Prostate gland (tissue), 2 donors: Measurements from ENCODE around the gene PGPEP1. TPM values are rescaled to one million over a fixed set of nuclear protein-coding genes. Genes with fewer than 3 reads are reported as not detected.

Experiments used
- DNase-seq: peaks from one replicate; pipeline ENCODE4 v3.0.0-alpha.2; 2019; ENCODE audit warnings: low spot score
- H3K27ac ChIP-seq, 2 donors: fragments of 200-600 bp; sonication (generic); 2 replicates each; pipeline ENCODE4 v1.5.1; 2017 to 2019
- H3K27me3 ChIP-seq: fragments of 200-600 bp; sonication (generic); replicated peaks from 2 replicates; pipeline ENCODE4 v1.5.1; 2019; ENCODE audit not compliant: insufficient read depth
- H3K36me3 ChIP-seq, 2 donors: fragments of 200-600 bp; sonication (generic); 1 replicate in 1 of 2; 2 replicates in 1 of 2; pipeline versions ENCODE4 v1.5.1 to v1.8.1; 2017 to 2019
- H3K4me1 ChIP-seq: fragments of 200-600 bp; sonication (generic); replicated peaks from 2 replicates; pipeline ENCODE4 v1.5.1; 2019
- H3K4me3 ChIP-seq, 2 donors: fragments of 200-600 bp; sonication (generic); 2 replicates each; pipeline ENCODE4 v1.5.1; 2017 to 2019
- H3K9me3 ChIP-seq: fragments of 200-600 bp; sonication (generic); 2 replicates; pipeline ENCODE4 v1.5.1; 2017
- POLR2A ChIP-seq: fragments of 450-650 bp; IDR thresholded peaks from one replicate; pipeline ENCODE4 v1.6.1; 2016; ENCODE audit warnings: antibody characterized with exemption, mild to moderate bottlenecking
- POLR2AphosphoS5 ChIP-seq: sonication (generic); formaldehyde crosslinking; IDR thresholded peaks from one replicate; pipeline ENCODE4 v1.6.1; 2017; ENCODE audit warnings: antibody characterized with exemption
- WGBS: methylation state at CpG from one replicate; pipeline ENCODE4 v1.1.5; 2018; 5-methylcytosine and 5-hydroxymethylcytosine counted together
- intact Hi-C: fragments of 100-400 bp; cut with DNase I; formaldehyde crosslinking; loops from one replicate; pipeline ENCODE4 v1.14.2; 2022
- total RNA-seq, 2 donors: library from RNA; depleted of rRNA; stranded (reverse); fragments of >200 nt; gene quantifications; one replicate each; pipeline ENCODE4 v1.1.0, GENCODE V29; 2016
- TF ChIP-seq, protein P1 (sequence below), 4 experiments: fragments of 200-600 bp in 2 of 4; fragments of 450-650 bp in 2 of 4; sonication (generic) in 2 of 4; IDR thresholded peaks; 1 replicate in 3 of 4; 2 replicates in 1 of 4; pipeline ENCODE4 v1.5.1; 2016 to 2019; ENCODE audit warnings: antibody characterized with exemption in 4 of 4, mild to moderate bottlenecking in 2 of 4, moderate library complexity in 2 of 4

The PGPEP1 gene
- total RNA-seq, 2 donors from 2014 or later, result 18.0 to 37.3 TPM

DNA sequence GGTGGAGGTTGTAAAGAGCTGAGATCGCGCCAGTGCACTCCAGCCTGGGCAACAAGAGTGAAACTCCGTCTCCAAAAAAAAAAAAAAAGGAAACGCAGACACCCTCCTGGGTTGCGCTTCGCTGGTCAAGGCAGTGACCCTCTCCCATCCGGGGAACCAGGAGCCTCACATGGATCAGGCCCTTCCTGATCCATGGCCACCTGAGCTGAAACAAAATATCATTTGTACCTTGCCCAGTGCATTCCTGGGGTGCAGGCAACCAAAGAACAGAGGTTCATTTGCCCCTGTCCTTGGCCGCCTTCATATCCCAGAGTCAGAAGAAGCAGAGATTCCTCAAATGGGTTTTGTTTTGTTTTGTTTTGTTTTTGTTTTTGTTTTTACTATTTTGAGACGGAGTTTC, 9.5 kb upstream of the PGPEP1 start:
- H3K27ac ChIP-seq, result no peak overlapping the region

GRCh38 chr19:18332917-18333530, 7.4 kb upstream of the PGPEP1 start:
- Histone ChIP-seq H3K9me3 (no peaks in the 10 kb centered on the region), H3K4me1 (no peaks in the 10 kb centered on the region), H3K36me3 (no peaks in the 10 kb centered on the region), H3K27ac (no peak overlapping the region), H3K4me3 (no peak overlapping the region), H3K27me3 (no peaks in the 10 kb centered on the region)
- no peak for TF ChIP-seq POLR2A
- TF ChIP-seq POLR2AphosphoS5, result no peak
- TF ChIP-seq, protein P1, sequence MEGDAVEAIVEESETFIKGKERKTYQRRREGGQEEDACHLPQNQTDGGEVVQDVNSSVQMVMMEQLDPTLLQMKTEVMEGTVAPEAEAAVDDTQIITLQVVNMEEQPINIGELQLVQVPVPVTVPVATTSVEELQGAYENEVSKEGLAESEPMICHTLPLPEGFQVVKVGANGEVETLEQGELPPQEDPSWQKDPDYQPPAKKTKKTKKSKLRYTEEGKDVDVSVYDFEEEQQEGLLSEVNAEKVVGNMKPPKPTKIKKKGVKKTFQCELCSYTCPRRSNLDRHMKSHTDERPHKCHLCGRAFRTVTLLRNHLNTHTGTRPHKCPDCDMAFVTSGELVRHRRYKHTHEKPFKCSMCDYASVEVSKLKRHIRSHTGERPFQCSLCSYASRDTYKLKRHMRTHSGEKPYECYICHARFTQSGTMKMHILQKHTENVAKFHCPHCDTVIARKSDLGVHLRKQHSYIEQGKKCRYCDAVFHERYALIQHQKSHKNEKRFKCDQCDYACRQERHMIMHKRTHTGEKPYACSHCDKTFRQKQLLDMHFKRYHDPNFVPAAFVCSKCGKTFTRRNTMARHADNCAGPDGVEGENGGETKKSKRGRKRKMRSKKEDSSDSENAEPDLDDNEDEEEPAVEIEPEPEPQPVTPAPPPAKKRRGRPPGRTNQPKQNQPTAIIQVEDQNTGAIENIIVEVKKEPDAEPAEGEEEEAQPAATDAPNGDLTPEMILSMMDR (IDR thresholded peaks at IDR 0.05), result no peak
- intact Hi-C loops, result no loop called here
- 88% methylated on average over 15 of the region's 15 CpGs for WGBS
- no peak for DNase-seq

More for the DNA sequence above, 9.5 kb upstream of the PGPEP1 start:
- Histone ChIP-seq H3K4me3 (no peak overlapping the region), H3K4me1 (no peaks in the 10 kb centered on the region), H3K9me3 (no peaks in the 10 kb centered on the region), H3K36me3 (no peaks in the 10 kb centered on the region), H3K27me3 (no peaks in the 10 kb centered on the region)
- no peak for DNase-seq
- no peak for TF ChIP-seq POLR2A
- no peak for TF ChIP-seq POLR2AphosphoS5
- intact Hi-C loops, result no loop called here
- WGBS, result 92% methylated on average over 9 of the region's 9 CpGs

- no peak for DNase-seq
- TF ChIP-seq POLR2AphosphoS5 (no peak), POLR2A (no peak)
- TF ChIP-seq, protein P1 (IDR thresholded peaks at IDR 0.05), result no peak
- no peaks in the 10 kb centered on the region for H3K4me1 ChIP-seq
- H3K27ac ChIP-seq, result no peak overlapping the region
- 73% methylated on average over 6 of the region's 6 CpGs for WGBS
- no peak overlapping the region for H3K4me3 ChIP-seq
- no peaks in the 10 kb centered on the region for H3K9me3 ChIP-seq
- H3K36me3 ChIP-seq, result no peaks in the 10 kb centered on the region
- intact Hi-C loops, result no loop called here
- no peaks in the 10 kb centered on the region for H3K27me3 ChIP-seq
Measured at GRCh38 chr19:18333680-18334079, 6.7 kb upstream of the PGPEP1 start.

- DNase-seq, result no peak
- intact Hi-C loops, result no loop called here
- no peaks in the 10 kb centered on the region for H3K9me3 ChIP-seq
- no peaks in the 10 kb centered on the region for H3K4me1 ChIP-seq
- H3K27ac ChIP-seq, result no peak overlapping the region
- TF ChIP-seq POLR2A (no peak), POLR2AphosphoS5 (no peak)
- TF ChIP-seq, protein P1 (IDR thresholded peaks at IDR 0.05), result no peak
- H3K36me3 ChIP-seq, result no peaks in the 10 kb centered on the region
- no peak overlapping the region for H3K4me3 ChIP-seq
- H3K27me3 ChIP-seq, result no peaks in the 10 kb centered on the region
- WGBS, result 60% methylated on average over 7 of the region's 7 CpGs
Measured at GRCh38 chr19:18336121-18336520, 4.3 kb upstream of the PGPEP1 start.

DNA sequence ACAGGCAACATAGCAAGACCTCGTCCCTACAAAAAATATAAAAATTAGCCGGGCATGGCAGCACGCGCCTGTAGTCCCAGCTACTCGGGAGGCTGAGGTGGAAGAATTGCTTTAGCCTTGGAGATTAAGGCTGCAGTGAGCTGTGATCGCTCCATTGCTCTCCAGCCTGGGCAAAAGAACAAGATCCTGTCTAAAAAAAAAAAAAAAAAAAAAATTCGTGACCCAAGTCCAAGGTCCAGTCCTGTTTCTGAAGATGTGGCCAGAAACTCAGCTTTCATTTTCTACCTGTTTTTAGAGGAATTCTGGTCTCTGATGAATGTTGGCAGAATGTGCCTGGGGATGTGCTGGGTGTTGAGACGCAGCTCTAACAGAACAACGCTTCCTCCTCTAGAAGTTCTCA, 1.9 kb upstream of the PGPEP1 start:
- Histone ChIP-seq H3K4me3 (no peak overlapping the region), H3K4me1 (no peaks in the 10 kb centered on the region), H3K9me3 (no peaks in the 10 kb centered on the region), H3K27me3 (no peaks in the 10 kb centered on the region), H3K27ac (no peak overlapping the region), H3K36me3 (no peaks in the 10 kb centered on the region)
- TF ChIP-seq POLR2A (no peak), POLR2AphosphoS5 (no peak)
- TF ChIP-seq, protein P1 (IDR thresholded peaks at IDR 0.05), result no peak
- DNase-seq, result no peak
- 79% methylated on average over 9 of the region's 9 CpGs for WGBS
- intact Hi-C loops, result no loop called here
